HEK293 (cell line): ENCODE measurements around the gene CACNA2D3.

Experiments used
- SALL2 ChIP-seq: fragments of 450-650 bp; formaldehyde crosslinking; IDR thresholded peaks from 2 replicates; pipeline ENCODE4 v1.5.0; 2017; ENCODE audit warnings: missing biosample characterization, mild to moderate bottlenecking, missing genetic modification characterization, borderline replicate concordance
- ZNF530 ChIP-seq: fragments of 450-650 bp; formaldehyde crosslinking; IDR thresholded peaks from 2 replicates; pipeline ENCODE4 v1.5.1; 2016; ENCODE audit warnings: low read depth, missing biosample characterization, missing genetic modification characterization
- ZNF624 ChIP-seq: fragments of 450-650 bp; formaldehyde crosslinking; IDR thresholded peaks from 2 replicates; pipeline ENCODE4 v1.5.1; 2017; ENCODE audit warnings: missing biosample characterization, missing genetic modification characterization
- ZNF785 ChIP-seq: fragments of 450-650 bp; formaldehyde crosslinking; IDR thresholded peaks from 2 replicates; pipeline ENCODE4 v1.5.1; 2016; ENCODE audit warnings: missing biosample characterization, missing genetic modification characterization

GRCh38 chr3:54663501-54664011, 541.2 kb downstream of the CACNA2D3 start:
- no peak for TF ChIP-seq ZNF530 (tag by site-specific recombination)
- TF ChIP-seq SALL2 (tag by site-specific recombination), result no peak
- no peak for TF ChIP-seq ZNF785
- TF ChIP-seq ZNF624 (tag by site-specific recombination), result no peak
